GM21619 (cell line): Measurements from ENCODE around the gene AQP9.
"Not testable (repeated sequence)": the region's sequence is repeated elsewhere in the genome, so short reads cannot be mapped to it uniquely, and the experiment has no call there.

Experiments used
- ATAC-seq: cut with Tn5 transposase; IDR thresholded peaks from one replicate; pipeline ENCODE4 v1.9.1; 2021; ENCODE audit not compliant: unreplicated experiment

Gene AQP9

GRCh38 chr15:58138106-58138505 is at the start of gene AQP9:
AQP9 (plus strand) TSS chr15:58138381; CDS start chr15:58138566, 185 bp downstream.
- ATAC-seq = no peak

DNA sequence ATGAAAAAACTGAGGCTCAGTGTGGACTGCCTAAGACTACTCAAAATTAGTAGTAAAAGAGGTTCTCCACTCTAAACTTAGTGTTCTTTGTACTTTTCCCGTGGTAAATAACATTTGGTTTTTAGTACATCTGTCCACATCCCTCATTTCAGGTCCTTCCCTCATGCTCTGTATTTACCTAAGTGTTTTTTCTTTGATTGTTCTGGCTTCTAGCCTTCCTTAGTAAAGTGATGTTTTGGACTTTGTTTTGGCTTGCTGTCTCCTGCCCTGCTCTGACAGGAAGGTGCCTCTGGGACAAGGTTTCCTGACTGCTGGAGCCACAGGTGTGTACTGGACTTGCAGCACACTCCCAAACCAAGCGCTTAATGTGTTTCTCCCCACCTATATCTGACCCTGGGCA is 42.8 kb upstream of the AQP9 start:
- ATAC-seq = no peak

DNA sequence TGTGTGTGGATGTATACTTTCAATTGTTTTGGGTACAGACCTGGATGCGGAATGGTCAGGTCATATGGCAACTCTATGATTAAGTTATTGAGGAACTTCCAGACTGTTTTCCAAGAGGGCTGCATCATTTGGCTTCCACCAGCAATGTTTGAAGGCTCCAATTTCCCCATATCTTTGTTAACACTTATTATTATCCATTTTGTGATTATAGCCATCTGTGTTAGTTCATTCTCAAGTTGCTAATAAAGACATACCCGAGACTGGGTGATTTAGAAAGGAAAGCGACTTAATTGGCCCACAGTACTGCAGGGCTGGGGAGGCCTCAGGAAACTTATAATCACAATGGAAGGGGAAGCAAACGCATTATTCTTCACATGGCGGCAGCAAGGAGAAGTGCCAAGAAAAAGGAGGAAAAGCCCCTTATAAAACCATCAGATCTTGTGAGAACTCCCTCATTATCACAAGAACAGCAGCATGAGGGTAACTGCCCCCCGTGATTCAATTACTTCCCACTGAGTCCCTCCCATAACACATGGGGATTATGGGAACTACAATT is 41.6 kb upstream of the AQP9 start:
- ATAC-seq = no peak

- ATAC-seq = no peak
Measured at GRCh38 chr15:58103482-58103881, 34.7 kb upstream of the AQP9 start.

DNA sequence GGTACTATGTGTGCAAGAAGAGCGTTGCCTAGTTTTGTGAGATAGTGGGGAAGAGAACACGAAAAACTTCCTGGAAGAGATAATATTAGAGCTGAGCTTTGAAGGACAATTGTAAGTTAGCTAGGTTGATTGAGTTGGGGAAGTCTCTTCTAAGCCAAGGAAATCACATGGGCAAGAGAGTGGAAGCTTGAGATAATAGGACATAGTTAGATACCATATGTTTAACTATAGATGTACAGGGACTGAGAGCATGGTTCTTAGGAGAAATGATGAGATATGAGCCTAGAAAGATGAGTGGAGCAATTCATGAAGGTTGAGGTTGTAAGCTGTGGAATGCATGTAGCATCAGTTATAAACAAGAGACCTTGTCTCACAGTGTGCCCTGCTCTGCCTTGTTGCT is 30.1 kb upstream of the AQP9 start:
- no peak for ATAC-seq

- ATAC-seq = no peak
Measured at GRCh38 chr15:58109419-58109818, 28.8 kb upstream of the AQP9 start.

GRCh38 chr15:58110999-58111717 is 27.0 kb upstream of the AQP9 start:
- ATAC-seq = no peak

DNA sequence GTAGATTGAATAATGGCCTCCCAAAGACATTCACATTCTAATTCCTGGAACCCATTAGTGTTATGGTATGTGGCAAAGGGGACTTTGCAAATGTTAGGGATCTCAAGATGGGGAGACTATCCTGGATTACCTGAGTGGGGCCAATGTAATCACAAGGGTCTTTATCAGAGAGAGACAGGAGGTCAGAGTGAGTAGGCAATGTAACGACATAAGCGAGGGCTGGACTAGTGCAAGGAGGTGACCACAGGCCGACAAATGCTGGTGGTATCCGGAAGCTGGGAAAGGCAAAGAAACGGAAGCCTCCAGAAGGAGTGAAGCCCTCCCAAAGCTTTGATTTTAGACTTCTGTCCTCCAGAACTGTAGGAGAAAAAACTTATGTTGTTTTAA is 26.5 kb upstream of the AQP9 start:
- ATAC-seq = no peak

DNA sequence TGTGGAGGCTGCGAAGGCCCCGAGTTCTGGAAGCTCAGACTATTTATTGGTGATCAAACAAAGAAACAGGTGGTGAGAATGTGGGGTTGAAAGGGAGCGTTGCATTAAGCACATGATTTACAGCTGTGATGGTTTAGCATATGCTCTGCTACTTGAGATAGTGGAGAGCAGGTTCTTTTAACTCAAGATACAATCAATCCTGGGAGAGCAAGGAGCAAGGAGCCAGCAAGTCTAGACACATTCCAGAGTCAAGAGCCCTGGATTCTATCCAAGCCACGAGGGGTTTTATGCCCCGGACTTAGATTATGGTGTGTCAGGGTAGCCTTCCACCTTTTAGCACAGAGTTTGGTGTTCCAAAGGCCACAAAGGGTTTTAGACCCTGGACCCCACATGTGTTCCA is 24.8 kb upstream of the AQP9 start:
- not testable (repeated sequence) for ATAC-seq

- no peak for ATAC-seq
Measured at GRCh38 chr15:58114388-58114787, 23.8 kb upstream of the AQP9 start.

- no peak for ATAC-seq
Measured at GRCh38 chr15:58114812-58115211, 23.4 kb upstream of the AQP9 start.

- no peak for ATAC-seq
Measured at GRCh38 chr15:58115692-58116091, 22.5 kb upstream of the AQP9 start.

- ATAC-seq = no peak
Measured at GRCh38 chr15:58117619-58118018, 20.6 kb upstream of the AQP9 start.

DNA sequence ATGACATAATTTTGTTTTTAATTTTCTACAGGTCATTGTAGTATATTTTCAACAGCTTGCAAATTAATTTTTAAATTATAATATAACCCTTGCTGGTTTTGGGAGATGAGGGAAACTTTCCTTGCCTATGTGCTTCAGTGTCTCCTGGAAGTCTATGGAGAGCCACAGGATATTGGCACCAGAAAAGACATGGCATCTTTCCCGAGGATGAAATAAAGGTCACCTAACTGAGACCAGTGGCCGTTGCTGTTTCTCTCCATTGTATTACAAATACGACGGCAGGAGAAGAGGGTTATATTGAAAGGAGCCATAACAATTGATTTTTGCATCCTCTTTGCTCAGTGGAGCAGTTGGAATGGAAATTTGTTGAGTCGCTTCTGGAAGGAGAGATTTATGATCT is 19.9 kb upstream of the AQP9 start:
- no peak for ATAC-seq

DNA sequence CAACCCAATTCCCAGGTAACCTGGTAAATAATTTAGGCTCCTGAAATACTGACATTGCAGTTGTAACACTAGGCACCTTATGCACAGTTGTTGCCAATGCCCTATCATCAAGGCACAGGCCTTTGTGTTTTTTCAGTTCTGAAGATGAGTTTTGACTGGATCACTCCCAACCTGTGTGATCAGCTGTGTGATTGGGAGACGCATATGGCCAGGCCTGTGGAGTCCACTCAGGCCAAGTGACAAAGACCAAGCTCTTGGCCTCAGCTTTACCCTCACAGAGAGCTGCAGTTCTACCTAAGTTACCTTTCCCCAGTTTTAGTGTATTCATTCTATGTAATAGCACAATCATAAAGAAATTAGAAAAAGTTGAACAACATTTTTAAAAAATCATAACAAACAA is 19.2 kb upstream of the AQP9 start:
- ATAC-seq = no peak

DNA sequence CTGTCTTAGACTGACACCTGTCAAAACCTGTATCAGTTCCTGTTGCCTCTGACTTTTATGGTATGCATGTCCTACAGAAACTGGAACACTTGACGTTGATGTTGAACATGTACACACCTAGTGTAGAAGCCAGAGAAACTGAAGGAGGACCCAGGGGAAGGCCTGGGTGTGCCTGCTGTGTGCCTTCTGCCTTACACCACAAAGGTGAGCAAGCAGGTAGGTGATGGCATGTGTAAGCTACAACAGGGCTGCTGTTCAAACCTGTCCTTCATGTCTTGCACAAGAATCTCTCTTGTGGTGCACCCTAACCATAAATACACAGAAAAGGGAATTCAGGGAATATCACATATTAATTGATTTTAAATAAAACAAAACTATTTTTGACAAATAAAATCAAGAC is 13.6 kb upstream of the AQP9 start:
- no peak for ATAC-seq

- ATAC-seq = no peak
Measured at GRCh38 chr15:58125333-58125732, 12.8 kb upstream of the AQP9 start.

DNA sequence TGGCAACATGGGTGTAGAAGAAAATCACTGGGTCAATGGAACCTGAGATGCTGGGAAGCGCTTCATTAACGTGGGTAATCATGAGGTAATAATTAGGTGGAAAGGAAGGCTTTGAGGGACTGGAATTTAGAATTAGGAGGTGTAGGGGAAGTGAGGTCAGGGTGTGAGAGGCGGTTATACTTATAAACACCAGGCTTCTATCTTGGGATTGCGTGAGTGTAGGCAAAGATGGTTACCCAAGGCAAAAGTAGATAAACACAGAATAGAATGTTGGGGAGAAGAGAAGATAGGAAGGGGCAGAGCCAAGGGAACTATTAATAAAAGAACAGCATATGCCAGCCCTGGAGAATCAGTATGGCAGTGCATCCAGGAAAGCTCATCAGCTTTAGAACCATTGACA is 3.3 kb upstream of the AQP9 start:
- ATAC-seq = no peak

- no peak for ATAC-seq
Measured at GRCh38 chr15:58135511-58136174, 2.5 kb upstream of the AQP9 start.

DNA sequence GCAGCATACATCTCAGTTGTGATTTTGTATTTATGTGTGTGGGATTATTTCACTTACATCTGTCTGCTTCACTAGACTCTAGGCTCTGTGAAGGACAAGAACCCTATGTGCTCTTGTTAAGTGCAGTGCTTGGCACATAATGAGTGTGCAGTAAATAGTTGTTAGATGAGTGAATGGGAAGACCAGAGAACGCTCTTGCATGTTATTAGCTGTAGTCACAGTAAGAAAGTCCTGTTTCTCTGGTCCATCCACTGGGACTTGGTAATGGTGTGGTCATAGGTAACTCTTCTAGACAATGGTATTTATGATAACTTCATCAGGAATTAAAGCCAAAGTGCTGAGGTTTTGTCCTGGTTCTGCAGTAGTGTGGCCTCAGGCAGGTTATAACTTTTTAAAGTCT is 1.4 kb upstream of the AQP9 start:
- ATAC-seq = no peak

DNA sequence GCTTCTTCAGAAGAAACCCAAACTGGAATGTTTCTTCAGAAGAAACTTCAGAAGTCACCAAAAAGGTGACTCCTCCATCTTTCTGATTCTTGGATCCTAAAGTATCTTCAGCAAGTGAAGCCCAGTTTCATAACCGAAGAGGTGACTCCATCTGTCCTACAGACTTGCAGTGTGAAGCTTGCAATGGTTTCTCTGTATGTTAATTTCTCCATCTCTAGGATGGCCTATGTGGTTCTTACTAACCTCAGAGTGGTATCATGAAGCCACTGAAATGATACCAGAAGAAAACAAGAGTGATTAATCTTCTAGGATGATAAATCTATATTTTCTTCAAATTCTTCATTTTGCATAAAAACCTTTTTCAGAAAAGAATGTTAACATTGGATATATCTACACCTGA is 495 bp upstream of the AQP9 start:
- ATAC-seq = no peak

GRCh38 chr15:58139276-58139988 is 1.3 kb downstream of the AQP9 start:
- ATAC-seq = no peak
